HTR-8/SVneo (cell line): ENCODE data around the gene ADK.
A peak's percentile ranks its signal among the peaks of the same experiment; 100 is the strongest.

ENCODE experiments used
- DNase-seq: peaks from one replicate; pipeline ENCODE4 v3.0.0; 2011; ENCODE audit warnings: low spot score, mixed read lengths; ENCODE audit not compliant: insufficient read length
- FAIRE-seq: peaks from 2 replicates; lab custom pipeline; 2011; peaks lifted over from hg19 to GRCh38; lab: Jason Lieb, UNC

ADK gene

GRCh38 chr10:74388801-74389200 is 237.8 kb downstream of the ADK start:
- DNase-seq (no peak), FAIRE-seq (no peak)

GRCh38 chr10:74391786-74392185 is 240.8 kb downstream of the ADK start:
- FAIRE-seq (no peak), DNase-seq (no peak)

DNA sequence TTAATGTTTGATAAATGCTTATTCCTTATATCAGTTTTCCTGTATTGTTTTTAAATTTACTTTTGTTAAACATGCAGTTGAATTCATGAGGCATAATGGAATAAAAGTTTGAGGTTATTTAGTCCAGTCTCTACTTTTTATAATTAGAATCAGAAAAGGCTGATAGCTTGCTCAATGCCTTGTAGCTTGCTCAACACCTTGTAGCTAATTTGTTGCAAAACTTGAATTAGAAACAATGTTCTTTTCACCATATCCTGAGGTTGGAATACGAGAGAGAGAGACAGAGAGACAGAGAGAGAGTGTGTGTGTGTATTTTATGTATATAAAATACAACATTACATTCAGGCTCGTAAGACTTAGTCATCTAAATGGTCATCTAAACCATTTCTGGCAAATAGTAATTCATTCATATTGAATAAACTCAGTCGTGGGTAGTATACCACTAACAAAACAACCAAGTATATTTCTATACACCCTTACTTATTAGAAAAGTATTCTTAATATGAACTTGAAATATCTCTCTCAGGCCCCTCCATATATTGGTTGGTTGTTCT is 243.5 kb downstream of the ADK start:
- FAIRE-seq (no peak), DNase-seq (no peak)

DNA sequence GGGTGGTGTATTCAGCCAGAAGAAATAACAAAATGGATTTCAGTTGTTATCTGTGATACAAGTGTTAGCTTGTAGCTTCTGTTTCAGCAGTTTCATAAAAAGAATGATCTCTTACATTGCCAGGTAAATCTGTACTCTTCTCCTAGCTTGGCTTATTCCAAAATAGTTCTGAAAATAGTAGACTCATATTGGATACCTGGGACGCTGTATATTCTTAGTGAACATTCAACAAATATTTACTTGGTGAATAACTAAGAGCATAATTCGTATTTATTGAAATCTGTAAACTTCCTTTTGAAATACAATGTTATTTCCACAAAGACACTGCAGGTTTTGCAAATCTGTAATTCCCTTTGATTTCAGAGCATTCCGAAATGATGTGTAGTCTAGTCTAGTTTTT is 249.2 kb downstream of the ADK start:
- FAIRE-seq = no peak
- DNase-seq = no peak

DNA sequence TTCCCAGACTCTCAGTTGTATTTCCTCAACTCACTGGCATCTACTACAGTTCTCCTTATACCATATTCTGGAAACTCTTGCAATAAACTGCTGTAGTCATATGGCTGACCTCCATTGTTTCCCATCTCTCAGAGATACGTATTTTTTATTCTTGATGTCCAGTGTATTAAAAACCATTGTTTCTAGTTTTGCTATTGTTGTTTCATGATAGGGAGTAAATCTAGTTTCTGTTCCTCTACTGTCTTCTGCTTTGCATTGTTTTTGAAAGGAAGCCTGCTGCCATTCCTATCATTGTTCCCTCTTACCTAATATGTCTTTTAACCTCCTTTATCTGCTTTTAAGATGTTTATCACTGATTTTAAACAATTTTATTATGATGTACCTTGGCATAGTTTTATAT is 255.0 kb downstream of the ADK start:
- FAIRE-seq = no peak
- no peak for DNase-seq

DNA sequence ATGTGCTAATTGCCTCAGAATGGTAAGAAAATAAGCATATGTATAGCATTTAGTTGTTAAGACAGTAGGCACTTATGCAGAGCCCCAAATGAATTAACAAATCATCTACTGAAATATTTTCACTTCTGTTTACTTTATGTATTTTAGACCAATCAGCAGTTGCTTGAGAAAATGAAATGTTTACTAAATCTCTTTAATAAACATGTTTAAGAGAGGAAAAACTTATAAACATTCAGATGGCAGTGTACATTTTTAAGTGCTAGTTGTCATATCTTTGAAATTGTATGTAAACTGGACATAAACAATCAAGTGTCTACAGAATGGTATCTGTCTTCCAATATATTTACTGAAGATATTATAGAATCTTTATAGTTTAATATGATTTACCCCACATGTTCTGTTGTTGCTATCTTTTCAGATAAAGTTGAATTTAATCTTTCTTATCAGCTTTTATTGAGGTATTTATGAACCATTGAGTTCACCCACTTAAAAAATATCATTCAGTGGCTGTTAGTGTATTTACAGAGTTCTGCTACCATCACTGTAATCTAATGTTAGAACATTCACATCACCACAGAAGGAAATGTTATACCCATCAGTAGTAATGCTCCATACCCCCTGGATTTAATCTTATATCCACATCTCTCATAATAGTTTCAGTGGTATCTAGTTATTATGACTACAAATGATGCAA is 264.3 kb downstream of the ADK start:
- FAIRE-seq (no peak), DNase-seq (no peak)

- DNase-seq (no peak), FAIRE-seq (no peak)
Measured at GRCh38 chr10:74417397-74417796, 266.4 kb downstream of the ADK start.

GRCh38 chr10:74418285-74418872 is 267.4 kb downstream of the ADK start:
- DNase-seq (no peak), FAIRE-seq (no peak)

DNA sequence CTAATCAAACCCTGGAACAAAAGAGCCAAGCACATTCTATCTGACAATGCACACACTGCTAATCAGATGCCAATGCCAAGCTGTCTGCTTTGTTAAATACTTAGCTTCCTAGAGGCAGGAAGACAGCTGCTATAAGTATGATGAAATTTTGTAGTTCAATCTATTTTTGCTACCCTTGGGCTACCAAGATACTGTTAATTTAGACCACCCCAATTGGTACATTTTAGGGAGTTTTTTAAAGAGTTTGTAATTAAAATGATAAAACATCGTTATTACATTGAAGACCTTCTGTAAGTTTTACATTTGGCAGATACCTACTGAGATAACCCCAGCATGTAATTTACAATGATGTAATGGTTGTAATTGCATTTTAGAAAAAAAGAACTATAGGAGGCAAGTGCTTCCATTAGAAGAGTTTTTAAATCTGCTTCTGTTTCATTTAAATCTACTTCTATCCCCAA is 268.5 kb downstream of the ADK start:
- DNase-seq (no peak), FAIRE-seq (no peak)

DNA sequence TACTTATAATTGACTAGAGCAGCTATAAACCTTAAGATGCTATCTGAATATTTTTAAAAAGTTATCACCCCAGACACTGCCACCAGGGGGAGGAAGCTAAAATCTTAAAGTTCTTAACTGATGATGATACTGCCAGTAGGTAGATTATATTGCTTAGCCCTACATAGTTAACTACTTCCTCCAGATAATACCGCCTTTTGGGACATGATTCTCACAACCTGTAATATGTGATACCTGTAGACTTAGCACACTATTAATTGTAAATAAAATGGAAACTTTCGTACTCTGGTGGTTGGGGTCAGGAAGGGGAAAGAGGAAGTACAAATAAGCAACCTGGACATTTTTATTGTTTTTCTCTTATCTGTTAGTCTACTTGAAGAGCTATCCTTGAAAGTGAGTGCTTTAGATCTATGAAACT is 268.9 kb downstream of the ADK start:
- DNase-seq (peak; percentile 10), FAIRE-seq (no peak)

DNA sequence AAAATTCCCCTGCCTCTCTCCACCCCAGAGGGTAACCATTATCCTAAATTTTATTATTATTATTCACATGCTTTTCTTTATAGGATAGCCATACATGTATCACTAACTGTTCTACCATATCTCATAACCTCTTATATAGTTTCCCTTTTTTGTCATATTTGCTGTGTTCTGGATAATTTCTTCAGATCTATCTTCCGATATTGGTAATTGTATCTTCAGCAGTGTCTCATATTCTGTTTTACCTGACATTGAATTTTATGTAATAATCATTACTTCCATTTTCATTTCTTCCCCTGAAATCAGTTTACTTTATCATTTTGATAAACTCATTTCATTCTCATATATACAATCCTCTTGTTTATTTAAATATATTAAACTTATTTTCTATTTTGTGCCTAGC is 273.5 kb downstream of the ADK start:
- FAIRE-seq (no peak), DNase-seq (no peak)

- no peak for FAIRE-seq
Measured at GRCh38 chr10:74425456-74426001, 274.5 kb downstream of the ADK start.

GRCh38 chr10:74431816-74432215 is 280.8 kb downstream of the ADK start:
- DNase-seq = no peak
- no peak for FAIRE-seq

More at GRCh38 chr10:74425456-74426001, 274.5 kb downstream of the ADK start:
- DNase-seq = no peak

- FAIRE-seq (no peak), DNase-seq (peak; percentile 27)
Measured at GRCh38 chr10:74432841-74433594, 282.0 kb downstream of the ADK start.

DNA sequence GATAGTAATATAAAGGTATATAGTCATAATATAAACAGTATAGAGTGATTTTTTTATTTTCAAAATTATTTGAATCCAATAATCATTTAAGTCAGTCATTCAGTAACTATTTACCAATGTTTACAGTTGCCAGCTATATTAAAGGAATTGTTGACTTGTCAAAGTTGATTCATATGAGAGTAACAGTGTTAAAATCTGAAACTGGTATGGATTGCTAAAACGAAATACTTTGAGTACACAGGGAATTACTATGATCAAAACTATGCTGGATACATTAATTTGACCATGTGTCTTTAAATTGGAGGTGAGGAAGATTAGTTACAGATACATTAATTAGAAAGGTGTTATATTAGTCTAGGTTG is 282.6 kb downstream of the ADK start:
- FAIRE-seq = no peak
- DNase-seq = no peak

- DNase-seq = no peak
- no peak for FAIRE-seq
Measured at GRCh38 chr10:74433993-74434392, 283.0 kb downstream of the ADK start.

DNA sequence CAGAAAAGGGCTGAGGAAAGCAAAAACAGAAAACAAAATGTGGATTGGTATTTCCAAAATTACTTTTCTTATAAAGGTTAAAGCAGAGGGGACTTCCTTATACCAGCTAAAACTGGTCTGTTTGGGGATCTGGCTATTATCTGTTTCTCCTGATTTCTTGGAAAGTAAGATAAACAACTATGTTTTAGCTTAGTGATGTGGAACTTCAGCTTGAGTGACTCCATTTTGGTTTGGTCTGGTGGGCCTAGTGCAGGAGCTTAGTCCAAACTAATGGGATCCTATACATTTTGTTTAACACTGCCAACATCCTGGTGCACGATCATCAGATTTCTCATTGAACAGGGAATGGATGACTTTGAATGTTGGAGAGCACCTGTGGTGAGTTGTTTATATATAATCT is 283.5 kb downstream of the ADK start:
- FAIRE-seq (no peak), DNase-seq (no peak)

- DNase-seq = no peak
- no peak for FAIRE-seq
Measured at GRCh38 chr10:74436523-74437170, 285.6 kb downstream of the ADK start.

GRCh38 chr10:74437822-74438221 is 286.8 kb downstream of the ADK start:
- FAIRE-seq = no peak
- peak; percentile 21 for DNase-seq

DNA sequence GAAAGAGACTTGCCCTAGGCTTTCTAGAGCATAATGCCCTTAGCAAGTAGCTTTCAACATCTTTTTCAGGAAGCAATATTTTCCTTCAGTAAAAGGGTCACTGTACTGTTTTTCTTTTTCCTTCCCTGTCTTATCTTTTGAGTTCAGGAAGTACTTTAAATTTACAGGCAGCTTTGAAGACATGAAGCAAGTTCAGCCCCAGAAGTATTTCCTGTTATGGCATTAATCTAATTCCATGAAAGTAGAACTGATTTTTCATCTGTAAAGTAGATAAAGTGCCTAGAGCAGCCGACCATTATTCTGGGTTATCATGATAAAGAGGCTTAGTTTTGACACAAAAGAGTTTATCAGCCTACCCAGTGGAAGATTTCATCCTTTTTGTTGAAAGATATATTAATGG is 288.2 kb downstream of the ADK start:
- no peak for FAIRE-seq

More for the DNA sequence above, 288.2 kb downstream of the ADK start:
- no peak for DNase-seq
